Fibroblast of lung (primary cell): ENCODE results near the gene RGS17. TPM values are rescaled to one million over a fixed set of nuclear protein-coding genes. Genes with fewer than 3 reads are reported as not detected.

Experiments
- DNase-seq, 2 donors: peaks; one replicate each; pipeline versions ENCODE4 v3.0.0 to v3.0.0-alpha.2; 2010; ENCODE audit warnings: low read depth in 2 of 2
- H2AFZ ChIP-seq: 2 replicates; pipeline ENCODE4 v1.5.1; 2012; ENCODE audit warnings: low read length, control low read depth, inconsistent platforms
- H3K27ac ChIP-seq: 2 replicates; pipeline ENCODE4 v1.5.1; 2011; ENCODE audit warnings: low read length, control low read depth; ENCODE audit not compliant: insufficient read depth
- H3K27me3 ChIP-seq: 2 replicates; pipeline ENCODE4 v1.5.1; 2011; ENCODE audit warnings: mild to moderate bottlenecking, low read length; ENCODE audit not compliant: control insufficient read depth, insufficient read depth
- H3K36me3 ChIP-seq: 2 replicates; pipeline ENCODE4 v1.5.1; 2011; ENCODE audit warnings: low read length; ENCODE audit not compliant: control insufficient read depth, insufficient read depth
- H3K4me1 ChIP-seq: 2 replicates; pipeline ENCODE4 v1.5.1; 2011; ENCODE audit warnings: low read length; ENCODE audit not compliant: control insufficient read depth, insufficient read depth; ENCODE audit errors: extremely low read depth
- H3K4me2 ChIP-seq: 2 replicates; pipeline ENCODE4 v1.5.1; 2011; ENCODE audit warnings: low read length, control low read depth; ENCODE audit not compliant: insufficient read depth; ENCODE audit errors: extremely low read depth
- H3K4me3 ChIP-seq, 4 experiments: fragments of 200-600 bp in 1 of 4; sonication (generic) in 1 of 4; replicated peaks in 1 of 4; 2 replicates each; pipeline ENCODE4 v1.5.1; 2011 to 2016; ENCODE audit warnings: low read length in 4 of 4, low read depth in 3 of 4, mild to moderate bottlenecking in 3 of 4, control low read depth in 2 of 4, inconsistent platforms in 1 of 4, mixed read lengths in 1 of 4; ENCODE audit not compliant: insufficient read depth in 1 of 4; ENCODE audit errors: control extremely low read depth in 1 of 4
- H3K79me2 ChIP-seq: 2 replicates; pipeline ENCODE4 v1.5.1; 2012; ENCODE audit warnings: mild to moderate bottlenecking, low read length, inconsistent platforms; ENCODE audit not compliant: control insufficient read depth, insufficient read depth
- H3K9ac ChIP-seq: 2 replicates; pipeline ENCODE4 v1.5.1; 2011; ENCODE audit warnings: mild to moderate bottlenecking, low read length, control low read depth; ENCODE audit not compliant: insufficient read depth
- H3K9me3 ChIP-seq: 2 replicates; pipeline ENCODE4 v1.5.1; 2012; ENCODE audit warnings: low read depth, low read length; ENCODE audit not compliant: control insufficient read depth, insufficient read depth
- H4K20me1 ChIP-seq: 2 replicates; pipeline ENCODE4 v1.5.1; 2011; ENCODE audit warnings: low read length; ENCODE audit not compliant: control insufficient read depth, insufficient read depth; ENCODE audit errors: extremely low read depth
- EZH2 ChIP-seq: IDR thresholded peaks from 2 replicates; pipeline ENCODE4 v1.5.1; 2012; ENCODE audit warnings: low read length, control low read depth, mild to moderate bottlenecking; ENCODE audit errors: missing control alignments
- polyA plus RNA-seq, 2 donors: library from polyadenylated mRNA; depleted of rRNA in 1 of 2; stranded (reverse) in 1 of 2; unstranded in 1 of 2; fragments of >200 nt; gene quantifications; 2 replicates each; pipeline ENCODE4 v1.2.1, GENCODE V29; 2011 to 2012; ENCODE audit warnings: missing spikeins in 1 of 2
- total RNA-seq: library from RNA; depleted of rRNA; stranded (reverse); fragments of >200 nt; gene quantifications from 2 replicates; pipeline ENCODE4 v1.2.1, GENCODE V29; 2014
- TF ChIP-seq, protein P1 (sequence below), 2 donors: IDR thresholded peaks in 1 of 2; conservative IDR thresholded peaks in 1 of 2; 1 replicate in 1 of 2; 2 replicates in 1 of 2; pipeline ENCODE4 v1.5.1; 2011 to 2012; ENCODE audit warnings: low read length in 2 of 2, control low read depth in 1 of 2, inconsistent platforms in 1 of 2, low read depth in 1 of 2, mild to moderate bottlenecking in 1 of 2

The RGS17 gene
- total and polyA plus RNA-seq, 2 donors (not counting 1 experiment from before 2014, with no cell fraction given) = 2.1 to 10.2 TPM

DNA sequence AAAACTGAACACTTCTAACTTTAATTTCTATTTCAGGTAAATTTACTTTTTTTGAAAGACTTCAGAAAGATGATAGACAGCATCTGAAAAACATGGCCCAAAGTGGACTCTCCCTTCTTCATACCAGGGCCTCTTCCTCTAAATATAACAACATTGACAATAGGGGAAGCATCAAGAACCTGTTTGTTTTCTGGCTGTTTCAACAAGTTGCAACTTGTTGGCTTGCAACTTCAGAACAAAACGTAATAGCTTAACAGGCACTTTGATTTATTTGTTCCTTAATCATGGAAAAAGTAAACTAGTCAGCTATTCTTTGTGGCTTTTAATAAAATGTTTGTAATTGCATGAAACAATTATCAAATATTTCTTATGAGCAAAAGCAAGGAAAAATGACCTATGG, 34.3 kb downstream of the RGS17 start:
- TF ChIP-seq, protein P1, sequence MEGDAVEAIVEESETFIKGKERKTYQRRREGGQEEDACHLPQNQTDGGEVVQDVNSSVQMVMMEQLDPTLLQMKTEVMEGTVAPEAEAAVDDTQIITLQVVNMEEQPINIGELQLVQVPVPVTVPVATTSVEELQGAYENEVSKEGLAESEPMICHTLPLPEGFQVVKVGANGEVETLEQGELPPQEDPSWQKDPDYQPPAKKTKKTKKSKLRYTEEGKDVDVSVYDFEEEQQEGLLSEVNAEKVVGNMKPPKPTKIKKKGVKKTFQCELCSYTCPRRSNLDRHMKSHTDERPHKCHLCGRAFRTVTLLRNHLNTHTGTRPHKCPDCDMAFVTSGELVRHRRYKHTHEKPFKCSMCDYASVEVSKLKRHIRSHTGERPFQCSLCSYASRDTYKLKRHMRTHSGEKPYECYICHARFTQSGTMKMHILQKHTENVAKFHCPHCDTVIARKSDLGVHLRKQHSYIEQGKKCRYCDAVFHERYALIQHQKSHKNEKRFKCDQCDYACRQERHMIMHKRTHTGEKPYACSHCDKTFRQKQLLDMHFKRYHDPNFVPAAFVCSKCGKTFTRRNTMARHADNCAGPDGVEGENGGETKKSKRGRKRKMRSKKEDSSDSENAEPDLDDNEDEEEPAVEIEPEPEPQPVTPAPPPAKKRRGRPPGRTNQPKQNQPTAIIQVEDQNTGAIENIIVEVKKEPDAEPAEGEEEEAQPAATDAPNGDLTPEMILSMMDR (conservative IDR thresholded peaks at IDR 0.05 in 1 of 2, IDR thresholded peaks at IDR 0.05 in 1 of 2; ENCODE audit: low read depth in 1 of 2, low read length in 2 of 2) = no peak
- TF ChIP-seq EZH2 = no peak
- H3K79me2 ChIP-seq = no peaks in the 10 kb centered on the region

GRCh38 chr6:153096031-153096430, 35.1 kb downstream of the RGS17 start:
- Histone ChIP-seq H3K36me3 (no peaks in the 10 kb centered on the region), H3K4me3 (no peak overlapping the region), H3K4me1 (peaks cover 4% of the 10 kb centered on the region), H3K9ac (no peak overlapping the region), H3K27me3 (no peaks in the 10 kb centered on the region), H3K79me2 (no peaks in the 10 kb centered on the region), H4K20me1 (no peaks in the 10 kb centered on the region), H3K27ac (no peak overlapping the region), H3K4me2 (peak overlapping the region; percentile 21), H2AFZ (no peak overlapping the region), H3K9me3 (no peaks in the 10 kb centered on the region)
- TF ChIP-seq, protein P1 (conservative IDR thresholded peaks at IDR 0.05 in 1 of 2, IDR thresholded peaks at IDR 0.05 in 1 of 2; ENCODE audit: low read depth in 1 of 2, low read length in 2 of 2) = no peak
- TF ChIP-seq EZH2 = no peak
- DNase-seq = peak; percentile 29 to 69

More for the DNA sequence above, 34.3 kb downstream of the RGS17 start:
- Histone ChIP-seq H4K20me1 (no peaks in the 10 kb centered on the region), H3K36me3 (no peaks in the 10 kb centered on the region), H3K4me1 (peaks cover 4% of the 10 kb centered on the region), H3K9me3 (no peaks in the 10 kb centered on the region), H3K9ac (no peak overlapping the region), H3K27ac (no peak overlapping the region), H3K4me2 (no peak overlapping the region), H3K27me3 (no peaks in the 10 kb centered on the region), H3K4me3 (no peak overlapping the region), H2AFZ (no peak overlapping the region)
- DNase-seq = peak in 1 of 2 donors; percentile 26

GRCh38 chr6:153092082-153093013, 38.7 kb downstream of the RGS17 start:
- peak overlapping the region; percentile 62 for H3K4me2 ChIP-seq
- peaks cover 4% of the 10 kb centered on the region for H3K4me1 ChIP-seq
- peak overlapping the region; percentile 22 for H3K27ac ChIP-seq
- no peaks in the 10 kb centered on the region for H3K27me3 ChIP-seq
- H3K9ac ChIP-seq = no peak overlapping the region
- peak overlapping the region in 1 of 4 experiments; percentile 18 for H3K4me3 ChIP-seq
- no peaks in the 10 kb centered on the region for H4K20me1 ChIP-seq
- TF ChIP-seq EZH2 = no peak
- TF ChIP-seq, protein P1 (conservative IDR thresholded peaks at IDR 0.05 in 1 of 2, IDR thresholded peaks at IDR 0.05 in 1 of 2; ENCODE audit: low read depth in 1 of 2, low read length in 2 of 2) = no peak
- H2AFZ ChIP-seq = no peak overlapping the region
- no peaks in the 10 kb centered on the region for H3K36me3 ChIP-seq
- H3K9me3 ChIP-seq = no peaks in the 10 kb centered on the region
- peak; percentile 86 to 96 for DNase-seq
- no peaks in the 10 kb centered on the region for H3K79me2 ChIP-seq
